ENCODE data around the gene TPK1. TPM values are rescaled to one million over a fixed set of nuclear protein-coding genes. Genes with fewer than 3 reads are reported as not detected.

Gene TPK1
- total RNA-seq, 6 donors from 2014 or later, result 4.2 to 12.3 (median 9.1) TPM

- TF ChIP-seq POLR2AphosphoS5 (IDR thresholded peaks at IDR 0.05) (no peak), POLR2A (IDR thresholded peaks at IDR 0.05) (no peak), CTCF (IDR thresholded peaks at IDR 0.05) (no peak), EP300 (IDR thresholded peaks at IDR 0.05) (no peak)
- Histone ChIP-seq H3K27ac (no peak overlapping the region), H3K4me3 (no peak overlapping the region), H3K9me3 (no peaks in the 10 kb centered on the region), H3K36me3 (no peaks in the 10 kb centered on the region), H3K4me1 (no peaks in the 10 kb centered on the region), H3K27me3 (no peaks in the 10 kb centered on the region)
- DNase-seq (no peak), ATAC-seq (ENCODE audit: low FRiP score in 2 of 2) (no peak)
- 76 to 77% methylated on average over 2 of the region's 2 CpGs for WGBS, 2 donors
These were observed 44.4 kb downstream of the TPK1 start for GRCh38 chr7:144791488-144791887.

GRCh38 chr7:144787127-144787526 lies 48.7 kb downstream of the TPK1 start:
- no peak for DNase-seq
- Histone ChIP-seq H3K4me3 (no peak overlapping the region), H3K27ac (no peak overlapping the region), H3K36me3 (no peaks in the 10 kb centered on the region), H3K4me1 (no peaks in the 10 kb centered on the region), H3K9me3 (no peaks in the 10 kb centered on the region), H3K27me3 (no peaks in the 10 kb centered on the region)
- 89 to 94% methylated on average over 2 of the region's 2 CpGs for WGBS, 2 donors
- ATAC-seq (ENCODE audit: low FRiP score in 2 of 2), result no peak
- no peak for TF ChIP-seq POLR2AphosphoS5 (IDR thresholded peaks at IDR 0.05)
- no peak for TF ChIP-seq EP300 (IDR thresholded peaks at IDR 0.05)
- no peak for TF ChIP-seq POLR2A (IDR thresholded peaks at IDR 0.05)
- TF ChIP-seq CTCF (IDR thresholded peaks at IDR 0.05), result no peak

- DNase-seq (no peak), ATAC-seq (ENCODE audit: low FRiP score in 2 of 2) (no peak)
- H3K4me3 ChIP-seq, result no peak overlapping the region
- no peaks in the 10 kb centered on the region for H3K36me3 ChIP-seq
- H3K27me3 ChIP-seq, result no peaks in the 10 kb centered on the region
- TF ChIP-seq CTCF (IDR thresholded peaks at IDR 0.05) (no peak), EP300 (IDR thresholded peaks at IDR 0.05) (no peak), POLR2AphosphoS5 (IDR thresholded peaks at IDR 0.05) (no peak), POLR2A (IDR thresholded peaks at IDR 0.05) (no peak)
- H3K27ac ChIP-seq, result no peak overlapping the region
- 81 to 97% methylated on average over 2 of the region's 2 CpGs for WGBS, 2 donors
- H3K4me1 ChIP-seq, result no peaks in the 10 kb centered on the region
- no peaks in the 10 kb centered on the region for H3K9me3 ChIP-seq
These were observed 49.3 kb downstream of the TPK1 start for GRCh38 chr7:144786522-144786921.

- no peaks in the 10 kb centered on the region for H3K27me3 ChIP-seq
- TF ChIP-seq POLR2A (IDR thresholded peaks at IDR 0.05) (no peak), CTCF (IDR thresholded peaks at IDR 0.05) (no peak), EP300 (IDR thresholded peaks at IDR 0.05) (no peak), POLR2AphosphoS5 (IDR thresholded peaks at IDR 0.05) (no peak)
- 57 to 72% methylated on average over 1 of the region's 1 CpG for WGBS, 2 donors
- DNase-seq, result no peak
- H3K4me1 ChIP-seq, result no peaks in the 10 kb centered on the region
- no peak overlapping the region for H3K27ac ChIP-seq
- H3K36me3 ChIP-seq, result no peaks in the 10 kb centered on the region
- no peak overlapping the region for H3K4me3 ChIP-seq
- no peak for ATAC-seq (ENCODE audit: low FRiP score in 2 of 2)
- no peaks in the 10 kb centered on the region for H3K9me3 ChIP-seq
These were observed 49.8 kb downstream of the TPK1 start for GRCh38 chr7:144786079-144786478.

GRCh38 chr7:144785521-144785920 lies 50.3 kb downstream of the TPK1 start:
- Histone ChIP-seq H3K36me3 (no peaks in the 10 kb centered on the region), H3K9me3 (no peaks in the 10 kb centered on the region), H3K27me3 (no peaks in the 10 kb centered on the region), H3K27ac (no peak overlapping the region), H3K4me1 (no peaks in the 10 kb centered on the region), H3K4me3 (no peak overlapping the region)
- 67 to 79% methylated on average over 1 of the region's 1 CpG for WGBS, 2 donors
- no peak for ATAC-seq (ENCODE audit: low FRiP score in 2 of 2)
- DNase-seq, result no peak
- TF ChIP-seq POLR2A (IDR thresholded peaks at IDR 0.05), result no peak

Measured in upper lobe of left lung (tissue), 6 donors.